Measurements from ENCODE around the gene PCNX4.

DNA sequence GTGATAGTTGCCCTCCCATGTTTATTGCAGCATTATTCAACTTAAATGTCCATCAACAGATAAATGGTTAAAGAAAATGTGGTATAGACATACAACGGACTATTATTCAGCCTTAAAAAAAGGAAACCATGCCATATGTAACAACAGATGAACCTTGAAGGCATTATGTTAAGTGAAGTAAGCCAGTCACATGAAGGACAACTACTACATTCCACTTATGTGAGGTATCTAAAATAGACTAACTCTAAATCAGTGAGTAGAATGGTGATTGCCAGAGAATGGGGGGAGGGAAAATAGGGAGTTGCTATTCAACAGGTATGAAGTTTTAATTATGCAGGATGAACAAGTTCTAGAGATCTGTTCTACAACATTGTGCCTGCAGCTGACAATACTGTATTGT, 10.1 kb downstream of the PCNX4 start:
- TF ChIP-seq, protein P1, sequence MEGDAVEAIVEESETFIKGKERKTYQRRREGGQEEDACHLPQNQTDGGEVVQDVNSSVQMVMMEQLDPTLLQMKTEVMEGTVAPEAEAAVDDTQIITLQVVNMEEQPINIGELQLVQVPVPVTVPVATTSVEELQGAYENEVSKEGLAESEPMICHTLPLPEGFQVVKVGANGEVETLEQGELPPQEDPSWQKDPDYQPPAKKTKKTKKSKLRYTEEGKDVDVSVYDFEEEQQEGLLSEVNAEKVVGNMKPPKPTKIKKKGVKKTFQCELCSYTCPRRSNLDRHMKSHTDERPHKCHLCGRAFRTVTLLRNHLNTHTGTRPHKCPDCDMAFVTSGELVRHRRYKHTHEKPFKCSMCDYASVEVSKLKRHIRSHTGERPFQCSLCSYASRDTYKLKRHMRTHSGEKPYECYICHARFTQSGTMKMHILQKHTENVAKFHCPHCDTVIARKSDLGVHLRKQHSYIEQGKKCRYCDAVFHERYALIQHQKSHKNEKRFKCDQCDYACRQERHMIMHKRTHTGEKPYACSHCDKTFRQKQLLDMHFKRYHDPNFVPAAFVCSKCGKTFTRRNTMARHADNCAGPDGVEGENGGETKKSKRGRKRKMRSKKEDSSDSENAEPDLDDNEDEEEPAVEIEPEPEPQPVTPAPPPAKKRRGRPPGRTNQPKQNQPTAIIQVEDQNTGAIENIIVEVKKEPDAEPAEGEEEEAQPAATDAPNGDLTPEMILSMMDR (IDR thresholded peaks at IDR 0.05): no peak
- TF ChIP-seq POLR2A (IDR thresholded peaks at IDR 0.05) (no peak), EP300 (IDR thresholded peaks at IDR 0.05) (no peak), POLR2AphosphoS5 (IDR thresholded peaks at IDR 0.05) (no peak)

Measured in stomach (tissue), 4 donors.